HepG2 (cell line): Measurements from ENCODE around the gene AKAP6. TPM values are rescaled to one million over a fixed set of nuclear protein-coding genes. Genes with fewer than 3 reads are reported as not detected.

Experiments used
- ATAC-seq: fragments of 200-7000 bp; cut with Tn5 transposase; 3 replicates; pipeline ENCODE4 v1.9.1; 2020; ENCODE audit warnings: mild to moderate bottlenecking, moderate library complexity
- BruUV-seq: library from RNA; stranded (reverse); fragments of 400-500 nt; replicated peaks from 2 replicates; lab custom pipeline; 2021; lab: Mats Ljungman, UMichigan
- CTCF ChIA-PET: fragments of 300-600 bp; formaldehyde crosslinking; extraction: SDS; loops from one replicate; lab custom pipeline; 2021; ENCODE audit warnings: low total read pairs, inconsistent platforms, low intra/inter-chr PET ratio; lab: Yijun Ruan, JAX
- POLR2A ChIA-PET: fragments of 350-600 bp; sonication (Branson Sonifier 250); formaldehyde crosslinking; loops from one replicate; lab custom pipeline; 2020; ENCODE audit warnings: antibody characterized with exemption, inconsistent platforms; lab: Yijun Ruan, JAX
- DNase-seq: peaks from one replicate; pipeline ENCODE4 v3.0.0-alpha.2; 2015; ENCODE audit warnings: low spot score
- FAIRE-seq: peaks from 3 replicates; lab custom pipeline; 2011; peaks lifted over from hg19 to GRCh38; lab: Jason Lieb, UNC
- H2AFZ ChIP-seq: one replicate; pipeline ENCODE4 v1.6.1; 2011; ENCODE audit warnings: low read length, inconsistent platforms
- H3K27ac ChIP-seq: fragments of 300-600 bp; 3 replicates; pipeline ENCODE4 v1.8.0; 2011; ENCODE audit warnings: mixed run types, mild to moderate bottlenecking, mixed read lengths, low read length, inconsistent platforms; ENCODE audit not compliant: insufficient read depth; ENCODE audit errors: extremely low read length
- H3K27me3 ChIP-seq, 2 experiments: fragments of 200-600 bp in 1 of 2; 2 replicates in 1 of 2; 3 replicates in 1 of 2; pipeline versions ENCODE4 v1.6.0 to v1.8.0; 2011; ENCODE audit warnings: low read length in 2 of 2, mild to moderate bottlenecking in 2 of 2, moderate library complexity in 2 of 2, inconsistent platforms in 1 of 2; ENCODE audit not compliant: insufficient read depth in 2 of 2, control insufficient read depth in 1 of 2
- H3K36me3 ChIP-seq, 2 experiments: fragments of 200-600 bp in 1 of 2; replicated peaks in 1 of 2; 2 replicates in 1 of 2; 3 replicates in 1 of 2; pipeline versions ENCODE4 v1.5.1 to v1.8.0; 2011; ENCODE audit warnings: low read length in 2 of 2, inconsistent platforms in 1 of 2; ENCODE audit not compliant: insufficient read depth in 2 of 2, control insufficient read depth in 1 of 2
- H3K4me1 ChIP-seq: 2 replicates; pipeline ENCODE4 v1.5.1; 2012; ENCODE audit warnings: low read length, inconsistent platforms; ENCODE audit not compliant: insufficient read depth
- H3K4me2 ChIP-seq: 2 replicates; pipeline ENCODE4 v1.6.0; 2011; ENCODE audit warnings: low read depth, low read length, inconsistent platforms
- H3K4me3 ChIP-seq, 3 experiments: fragments of 200-600 bp in 1 of 3; sonication (generic), shearing (Covaris generic) in 1 of 3; replicated peaks in 1 of 3; 2 replicates each; pipeline ENCODE4 v1.5.1; 2011 to 2016; ENCODE audit warnings: low read length in 3 of 3, inconsistent platforms in 2 of 3, low read depth in 2 of 3, mild to moderate bottlenecking in 2 of 3, control low read depth in 1 of 3, mixed read lengths in 1 of 3; ENCODE audit not compliant: insufficient read depth in 1 of 3
- H3K79me2 ChIP-seq: one replicate; pipeline ENCODE4 v1.6.1; 2011; ENCODE audit warnings: low read length, inconsistent platforms; ENCODE audit not compliant: insufficient read depth
- H3K9ac ChIP-seq: 2 replicates; pipeline ENCODE4 v1.6.0; 2011; ENCODE audit warnings: mild to moderate bottlenecking, low read depth, low read length, inconsistent platforms; ENCODE audit not compliant: insufficient read depth
- H3K9me3 ChIP-seq: 2 replicates; pipeline ENCODE4 v1.5.1; 2012; ENCODE audit warnings: mild to moderate bottlenecking, low read length
- H4K20me1 ChIP-seq: 2 replicates; pipeline ENCODE4 v1.6.0; 2011; ENCODE audit warnings: inconsistent platforms, mild to moderate bottlenecking, low read length, moderate library complexity; ENCODE audit not compliant: insufficient read depth
- CCDC6 ChIP-seq: sonication (generic); formaldehyde crosslinking; IDR thresholded peaks from 2 replicates; pipeline ENCODE4 v1.8.1; 2022; ENCODE audit warnings: mild to moderate bottlenecking, missing genetic modification reagents, moderate library complexity
- CEBPB ChIP-seq: IDR thresholded peaks from 2 replicates; pipeline ENCODE4 v1.6.1; 2011; ENCODE audit warnings: low read depth, low read length, improper control_type of control experiment, borderline replicate concordance
- ELF3 ChIP-seq: IDR thresholded peaks from 2 replicates; pipeline ENCODE4 v1.6.1; 2016; ENCODE audit warnings: missing genetic modification reagents, missing compliant biosample characterization
- FOXM1 ChIP-seq: sonication (generic); formaldehyde crosslinking; IDR thresholded peaks from 2 replicates; pipeline ENCODE4 v1.5.0; 2020; ENCODE audit warnings: missing genetic modification reagents
- IKZF4 ChIP-seq: sonication (generic); formaldehyde crosslinking; IDR thresholded peaks from 2 replicates; pipeline ENCODE4 v1.5.1; 2020; ENCODE audit warnings: borderline replicate concordance, mild to moderate bottlenecking, low read depth, missing genetic modification reagents; ENCODE audit errors: not compliant biosample characterization
- IRF2 ChIP-seq: IDR thresholded peaks from 2 replicates; pipeline ENCODE4 v1.6.1; 2018; ENCODE audit warnings: missing genetic modification reagents, missing compliant biosample characterization
- KAT2B ChIP-seq: fragments of 150-350 bp; IDR thresholded peaks from 2 replicates; pipeline ENCODE4 v1.6.1; 2014; ENCODE audit warnings: low read depth, low read length, borderline replicate concordance
- KAT7 ChIP-seq: IDR thresholded peaks from 2 replicates; pipeline ENCODE4 v1.6.1; 2018; ENCODE audit warnings: borderline replicate concordance, missing compliant biosample characterization
- MATR3 ChIP-seq: sonication (generic); formaldehyde crosslinking; IDR thresholded peaks from 2 replicates; pipeline ENCODE4 v1.4.0; 2020; ENCODE audit warnings: missing genetic modification reagents
- MED8 ChIP-seq: sonication (generic); formaldehyde crosslinking; IDR thresholded peaks from 2 replicates; pipeline ENCODE4 v1.8.1; 2023; ENCODE audit warnings: mild to moderate bottlenecking, missing genetic modification reagents; ENCODE audit not compliant: insufficient replicate concordance
- NFYB ChIP-seq: sonication (generic); formaldehyde crosslinking; IDR thresholded peaks from 2 replicates; pipeline ENCODE4 v1.4.0; 2020; ENCODE audit warnings: missing genetic modification reagents
- SAFB2 ChIP-seq: sonication (generic); formaldehyde crosslinking; IDR thresholded peaks from 2 replicates; pipeline ENCODE4 v1.5.1; 2020; ENCODE audit warnings: missing genetic modification reagents, low read depth, mild to moderate bottlenecking, borderline replicate concordance
- ZFX ChIP-seq: sonication (generic); formaldehyde crosslinking; IDR thresholded peaks from 2 replicates; pipeline ENCODE4 v1.4.0; 2020; ENCODE audit warnings: mild to moderate bottlenecking, low read depth, missing genetic modification reagents, moderate library complexity
- ZNF12 ChIP-seq: sonication (generic); formaldehyde crosslinking; IDR thresholded peaks from 2 replicates; pipeline ENCODE4 v1.5.0; 2020; ENCODE audit warnings: missing genetic modification reagents
- ZNF496 ChIP-seq: sonication (generic); formaldehyde crosslinking; IDR thresholded peaks from 2 replicates; pipeline ENCODE4 v1.8.1; 2023; ENCODE audit warnings: mild to moderate bottlenecking, moderate library complexity, missing genetic modification reagents; ENCODE audit not compliant: insufficient replicate concordance
- WGBS: methylation state at CpG from one replicate; pipeline ENCODE4 v1.1.6; 2017; ENCODE audit warnings: low lambda C conversion rate; 5-methylcytosine and 5-hydroxymethylcytosine counted together
- in situ Hi-C: cut with HindIII; loops from 2 replicates; pipeline ENCODE4 v1.10.0; 2017; ENCODE audit warnings: low pct_unique_long_range_greater_than_20kb; ENCODE audit not compliant: extremely low pct_ligation_motif_present
- intact Hi-C: fragments of 100-400 bp; cut with micrococcal nuclease; formaldehyde crosslinking; loops from one replicate; pipeline ENCODE4 v1.10.0; 2022; ENCODE audit not compliant: unreplicated experiment
- polyA plus RNA-seq, 8 experiments: library from polyadenylated mRNA; depleted of rRNA in 3 of 8; stranded (reverse) in 7 of 8; unstranded in 1 of 8; fragments of >200 nt; fragmentation: Illumina TruSeq in 4 of 8; extraction: Trizol in 4 of 8; gene quantifications; 2 replicates each; pipeline versions ENCODE4 v1.2.1 to v1.2.3, GENCODE V29; 2011 to 2016; ENCODE audit warnings: low read depth in 4 of 8, missing spikeins in 1 of 8, mixed read lengths in 1 of 8; ENCODE audit not compliant: insufficient read depth in 1 of 8
- total RNA-seq, 5 experiments: library from RNA; depleted of rRNA; stranded (reverse); fragments of >200 nt; fragmentation: Illumina TruSeq; extraction: Trizol; gene quantifications; 2 replicates each; pipeline ENCODE4 v1.2.3, GENCODE V29; 2016; ENCODE audit warnings: low read depth in 1 of 5
- TF ChIP-seq, protein P1 (sequence below), 2 experiments: sonication (generic) in 1 of 2; formaldehyde crosslinking in 1 of 2; IDR thresholded peaks; 2 replicates each; pipeline versions ENCODE4 v1.5.1 to v1.6.1; 2011 to 2020; ENCODE audit warnings: borderline replicate concordance in 1 of 2, low read depth in 1 of 2, low read length in 1 of 2, mild to moderate bottlenecking in 1 of 2, missing genetic modification reagents in 1 of 2, moderate library complexity in 1 of 2

AKAP6 gene
- total and polyA plus RNA-seq, 2 of the 13 experiments (the other 11 are each of a cell fraction or from before 2014, with no cell fraction given), result 1.4 TPM

DNA sequence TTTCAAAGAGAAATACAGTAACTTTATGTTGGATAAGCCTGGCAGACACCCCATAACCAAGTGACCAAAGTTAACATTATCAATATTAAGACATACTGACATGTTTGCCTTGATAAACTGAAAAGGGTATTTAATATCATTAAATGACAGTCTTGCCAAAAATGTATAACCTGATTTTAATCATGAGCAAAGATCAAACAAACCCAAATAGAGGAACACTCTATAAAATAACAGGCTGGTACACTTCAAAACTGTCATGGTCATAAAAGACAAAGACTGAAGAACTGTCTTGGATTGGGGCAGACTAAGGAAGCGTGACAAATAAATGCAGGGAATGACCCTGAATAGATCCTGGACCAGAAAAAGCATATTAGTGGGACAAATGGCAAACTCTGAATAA is 64.0 kb downstream of the AKAP6 start:
- Histone ChIP-seq H3K9ac (no peak overlapping the region), H4K20me1 (no peaks in the 10 kb centered on the region), H3K27ac (no peak overlapping the region), H3K4me2 (no peak overlapping the region), H3K36me3 (no peaks in the 10 kb centered on the region), H3K4me3 (no peak overlapping the region), H3K79me2 (no peaks in the 10 kb centered on the region), H3K27me3 (no peaks in the 10 kb centered on the region), H3K4me1 (no peaks in the 10 kb centered on the region), H3K9me3 (no peaks in the 10 kb centered on the region), H2AFZ (no peak overlapping the region)
- 5% methylated on average over 1 of the region's 1 CpG for WGBS
- in situ Hi-C loops (no loop called here), intact Hi-C loops (no loop called here)
- no peak for FAIRE-seq
- no peak for ATAC-seq
- no TSS peak for BruUV-seq
- ChIA-PET CTCF (no interaction called here), POLR2A (no interaction called here)
- TF ChIP-seq KAT7 (CRISPR knock-in tag), result no peak
- TF ChIP-seq CEBPB, result no peak
- TF ChIP-seq ELF3, result no peak
- TF ChIP-seq KAT2B, result no peak
- TF ChIP-seq, protein P1, sequence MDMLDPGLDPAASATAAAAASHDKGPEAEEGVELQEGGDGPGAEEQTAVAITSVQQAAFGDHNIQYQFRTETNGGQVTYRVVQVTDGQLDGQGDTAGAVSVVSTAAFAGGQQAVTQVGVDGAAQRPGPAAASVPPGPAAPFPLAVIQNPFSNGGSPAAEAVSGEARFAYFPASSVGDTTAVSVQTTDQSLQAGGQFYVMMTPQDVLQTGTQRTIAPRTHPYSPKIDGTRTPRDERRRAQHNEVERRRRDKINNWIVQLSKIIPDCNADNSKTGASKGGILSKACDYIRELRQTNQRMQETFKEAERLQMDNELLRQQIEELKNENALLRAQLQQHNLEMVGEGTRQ (IDR thresholded peaks at IDR 0.05; ENCODE audit: low read depth, low read length), result no peak
- TF ChIP-seq, protein P1 (CRISPR knock-in tag; IDR thresholded peaks at IDR 0.05; ENCODE audit: borderline replicate concordance), result no peak
- TF ChIP-seq SAFB2 (CRISPR knock-in tag), result no peak
- no peak for TF ChIP-seq MED8 (CRISPR knock-in tag)
- no peak for TF ChIP-seq ZNF12 (CRISPR knock-in tag)
- no peak for TF ChIP-seq ZFX
- TF ChIP-seq MATR3 (CRISPR knock-in tag), result no peak
- TF ChIP-seq IRF2 (CRISPR knock-in tag), result no peak
- no peak for TF ChIP-seq ZNF496
- TF ChIP-seq NFYB, result no peak
- TF ChIP-seq FOXM1 (CRISPR knock-in tag), result no peak
- TF ChIP-seq CCDC6, result no peak
- TF ChIP-seq IKZF4, result no peak
- DNase-seq, result no peak
